DMS153 (cell line): ENCODE measurements around the gene MBP.

ENCODE experiments used
- DNase-seq: peaks from one replicate; lab custom pipeline; 2025; lab: John Stamatoyannopoulos, UW

Gene MBP

DNA sequence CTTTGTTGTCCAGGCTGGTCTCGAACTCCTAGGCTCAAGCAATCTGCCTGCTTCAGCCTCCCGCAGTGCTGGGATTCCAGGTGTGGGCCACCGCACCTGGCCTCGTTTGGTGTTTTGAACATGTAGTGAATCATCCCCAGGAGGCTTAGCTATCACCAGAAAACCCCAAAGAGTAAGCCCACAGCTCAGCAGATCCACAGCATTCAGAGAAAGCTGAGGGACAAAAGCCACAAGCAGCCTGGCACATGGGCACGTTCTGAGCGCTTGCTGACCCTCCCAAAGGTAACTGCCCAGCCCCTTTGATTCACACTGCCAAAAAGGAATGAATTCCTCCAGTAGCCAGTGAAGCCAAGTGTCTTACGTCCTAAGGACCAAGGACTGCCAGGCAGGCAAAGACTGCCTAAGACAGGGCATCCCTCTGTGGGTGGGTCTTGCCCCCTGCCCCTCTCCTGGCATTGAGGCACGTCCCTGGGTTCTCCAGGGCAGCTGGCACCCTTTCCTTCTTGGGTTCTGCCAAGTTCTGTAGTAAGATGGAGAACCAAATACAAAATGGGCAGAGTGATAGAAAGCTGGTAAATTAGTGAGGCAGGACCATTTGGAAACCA is 31.7 kb downstream of the MBP start:
- no peak for DNase-seq

- no peak for DNase-seq
Observed at GRCh38 chr18:77099485-77100370, 32.9 kb downstream of the MBP start.

DNA sequence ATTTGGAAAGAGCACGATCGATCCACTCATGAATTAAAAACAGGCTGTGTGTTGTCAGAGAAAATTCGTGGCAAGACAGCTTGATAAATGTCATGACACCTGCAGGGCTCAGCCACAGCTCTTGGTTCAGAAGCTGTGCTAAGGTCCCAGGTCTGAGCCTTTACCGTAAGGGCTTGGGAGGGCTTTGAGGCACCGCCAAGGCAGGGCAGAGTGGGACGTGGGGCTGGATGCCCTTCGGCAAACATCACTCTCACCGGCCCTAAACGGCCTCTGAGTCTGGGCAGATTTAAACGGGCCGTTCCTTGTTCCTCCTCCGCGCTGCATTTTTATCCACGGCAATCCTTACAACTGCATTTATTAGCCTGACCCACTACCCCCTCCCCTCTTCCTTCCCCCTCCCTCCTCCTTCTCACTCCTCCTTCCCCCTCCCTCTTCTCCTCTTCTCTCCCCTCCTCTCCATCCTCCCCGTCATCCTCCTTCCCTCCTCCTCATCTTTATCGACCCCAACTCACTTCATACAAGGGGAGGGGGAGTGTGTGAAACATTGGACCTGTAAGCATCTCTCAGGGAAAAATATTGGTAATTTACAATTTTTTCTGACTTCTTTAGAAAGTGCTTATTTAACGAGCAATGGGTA is 33.9 kb downstream of the MBP start:
- DNase-seq: no peak

GRCh38 chr18:77098029-77098428 is 34.6 kb downstream of the MBP start:
- no peak for DNase-seq

DNA sequence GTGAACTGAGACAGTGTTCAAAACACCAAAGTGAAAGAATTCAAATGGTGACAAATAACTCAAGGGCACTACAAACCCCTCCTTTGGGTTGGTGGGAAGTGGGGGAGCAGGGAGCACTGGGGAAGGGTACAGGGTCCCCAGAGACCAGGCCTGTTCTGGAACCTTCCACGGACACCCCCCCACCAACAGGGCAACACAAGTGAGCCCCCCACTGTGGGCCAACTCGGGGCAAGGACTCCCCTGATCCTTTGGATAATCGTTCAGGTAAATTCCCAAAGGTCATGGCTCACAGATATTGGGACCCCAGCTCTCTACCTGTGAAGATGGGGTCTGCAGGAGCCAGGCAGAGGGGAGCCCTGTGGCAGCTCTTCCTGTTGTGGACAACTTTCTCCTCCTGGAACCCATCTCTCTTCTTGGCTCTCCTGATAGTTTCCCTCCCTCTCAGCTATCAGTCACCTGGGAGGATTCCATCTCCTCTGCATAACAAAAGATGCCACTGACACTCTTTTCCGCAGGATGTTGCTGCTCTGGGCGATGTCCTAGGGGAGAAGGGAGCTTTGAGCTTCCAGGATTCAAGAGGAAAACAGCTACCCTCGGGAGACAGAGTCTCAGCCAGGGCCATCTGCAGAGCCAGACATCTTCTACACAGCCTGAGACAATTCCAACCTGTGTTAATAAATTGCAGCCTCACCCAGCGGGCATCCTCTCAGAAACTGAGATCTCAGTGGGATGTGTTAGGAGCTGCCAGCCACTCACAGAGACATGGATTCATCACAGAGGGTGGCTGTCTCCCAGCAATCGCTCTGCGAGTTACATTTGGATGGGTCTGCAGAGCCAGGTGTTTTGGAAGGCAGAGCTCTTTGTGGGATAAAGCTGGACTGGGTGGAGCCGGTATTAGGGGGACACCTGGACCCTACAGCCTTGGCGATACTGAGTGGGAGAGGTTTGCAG is 35.4 kb downstream of the MBP start:
- no peak for DNase-seq

GRCh38 chr18:77095391-77096371 is 36.9 kb downstream of the MBP start:
- no peak for DNase-seq

GRCh38 chr18:77093586-77093985 is 39.0 kb downstream of the MBP start:
- no peak for DNase-seq

DNA sequence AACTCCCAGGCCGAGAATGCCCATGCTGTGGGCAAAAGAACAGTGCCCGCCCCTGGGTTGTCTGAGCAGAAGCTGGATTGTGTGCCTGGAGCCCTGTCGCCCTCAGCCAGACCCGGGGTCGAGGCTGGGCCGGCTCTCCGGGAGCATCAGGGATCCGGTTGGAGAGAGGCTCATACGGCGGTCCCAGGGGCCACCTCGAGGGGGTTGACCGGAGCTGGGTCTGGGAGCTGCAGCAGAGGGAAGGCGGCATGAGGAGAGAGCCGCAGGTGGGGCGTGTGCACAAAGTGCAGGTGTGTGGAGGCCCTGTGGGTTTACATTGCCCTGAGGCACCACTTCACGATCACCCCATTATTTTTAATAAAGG is 39.5 kb downstream of the MBP start:
- DNase-seq: no peak

GRCh38 chr18:77092104-77093066 is 40.2 kb downstream of the MBP start:
- no peak for DNase-seq

GRCh38 chr18:77091366-77091765 is 41.2 kb downstream of the MBP start:
- no peak for DNase-seq

GRCh38 chr18:77090546-77091174 is 41.9 kb downstream of the MBP start:
- DNase-seq: no peak

- DNase-seq: no peak
Observed at GRCh38 chr18:77089723-77090285, 42.8 kb downstream of the MBP start.

- no peak for DNase-seq
Observed at GRCh38 chr18:77088963-77089722, 43.4 kb downstream of the MBP start.

GRCh38 chr18:77087393-77088141 is 45.0 kb downstream of the MBP start:
- DNase-seq: no peak

DNA sequence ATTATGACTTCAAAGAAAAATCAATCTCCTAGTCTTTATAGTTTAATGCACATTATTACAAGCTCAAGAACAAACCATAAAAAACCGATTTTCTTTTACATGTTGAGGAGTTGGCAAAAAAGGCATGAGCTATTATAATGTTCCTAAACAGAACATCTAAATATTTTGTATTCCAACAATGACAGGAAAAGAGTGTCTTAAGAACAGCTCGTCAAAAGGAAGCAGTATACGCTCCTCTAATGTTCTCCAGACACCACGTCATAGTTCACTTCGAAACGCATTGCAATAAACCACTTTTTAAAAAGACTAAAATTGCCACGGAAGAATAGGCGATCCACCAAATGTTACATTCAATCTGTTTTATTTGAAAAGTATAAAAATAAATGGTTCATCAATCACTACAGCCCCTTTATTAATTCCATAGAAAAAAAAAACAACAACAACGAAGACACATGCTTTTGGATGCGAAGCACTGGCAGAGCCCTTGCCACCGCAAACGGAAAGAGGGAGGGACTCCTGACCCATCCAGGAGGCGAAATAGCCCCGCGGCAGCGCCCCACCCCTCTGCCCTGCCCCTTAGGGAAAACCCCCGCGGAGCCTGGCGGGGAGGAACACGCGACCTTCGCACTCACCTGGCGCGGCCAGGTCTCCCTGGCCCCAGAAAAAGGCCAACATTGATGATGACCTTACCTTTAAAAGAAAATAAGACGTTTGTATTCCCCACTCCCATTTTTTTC is 45.8 kb downstream of the MBP start:
- DNase-seq: no peak

GRCh38 chr18:77086034-77086433 is 46.5 kb downstream of the MBP start:
- no peak for DNase-seq

- DNase-seq: peak; percentile 52
Observed at GRCh38 chr18:77084688-77085035, 47.9 kb downstream of the MBP start.
